Endothelial cell of umbilical vein (primary cell): ENCODE data around the gene GMCL1. TPM values are rescaled to one million over a fixed set of nuclear protein-coding genes. Genes with fewer than 3 reads are reported as not detected.

Source experiments
- BruUV-seq: library from RNA; stranded (reverse); fragments of 400-500 nt; replicated peaks from 2 replicates; lab custom pipeline; 2021; lab: Mats Ljungman, UMichigan
- CTCF ChIA-PET: fragments of 300-600, 350-600 bp; sonication (Branson Sonifier 250); formaldehyde crosslinking; loops from one replicate; lab custom pipeline; 2021; ENCODE audit warnings: antibody characterized with exemption, inconsistent platforms; lab: Charles Lee
- POLR2A ChIA-PET: fragments of 300-600, 350-600 bp; sonication (Branson Sonifier 250); formaldehyde crosslinking; loops from one replicate; lab custom pipeline; 2021; ENCODE audit warnings: antibody characterized with exemption, inconsistent platforms; lab: Charles Lee
- DNase-seq: peaks from one replicate; pipeline ENCODE4 v3.0.0-alpha.2; 2011; ENCODE audit warnings: low read depth, low spot score
- FAIRE-seq: peaks from 2 replicates; lab custom pipeline; 2011; peaks lifted over from hg19 to GRCh38; lab: Jason Lieb, UNC
- H2AFZ ChIP-seq: 2 replicates; pipeline ENCODE4 v1.6.0; 2012; ENCODE audit warnings: low read depth, low read length, control low read depth, inconsistent platforms
- H3K27ac ChIP-seq: 2 replicates; pipeline ENCODE4 v1.5.1; 2011; ENCODE audit warnings: low read depth, mild to moderate bottlenecking, control low read depth, low read length, moderate library complexity; ENCODE audit not compliant: insufficient read depth
- H3K27me3 ChIP-seq, 2 experiments: 2 replicates each; pipeline versions ENCODE4 v1.6.0 to v1.6.1; 2011; ENCODE audit warnings: low read length in 2 of 2, mixed read lengths in 1 of 2; ENCODE audit not compliant: control insufficient read depth in 2 of 2, insufficient read depth in 2 of 2
- H3K36me3 ChIP-seq, 2 experiments: 2 replicates in 1 of 2; 3 replicates in 1 of 2; pipeline ENCODE4 v1.5.1; 2011; ENCODE audit warnings: low read length in 2 of 2, mild to moderate bottlenecking in 1 of 2, moderate library complexity in 1 of 2; ENCODE audit not compliant: control insufficient read depth in 2 of 2, insufficient read depth in 2 of 2; ENCODE audit errors: extremely low read depth in 1 of 2
- H3K4me1 ChIP-seq: 3 replicates; pipeline ENCODE4 v1.5.1; 2011; ENCODE audit warnings: mild to moderate bottlenecking, low read length; ENCODE audit not compliant: control insufficient read depth, insufficient read depth; ENCODE audit errors: extremely low read depth
- H3K4me2 ChIP-seq: 2 replicates; pipeline ENCODE4 v1.6.1; 2011; ENCODE audit warnings: low read length, control low read depth, mixed read lengths; ENCODE audit not compliant: insufficient read depth
- H3K4me3 ChIP-seq, 3 experiments: fragments of 200-600 bp in 1 of 3; sonication (generic), shearing (Covaris generic) in 1 of 3; replicated peaks in 1 of 3; 2 replicates each; pipeline ENCODE4 v1.5.1; 2011 to 2016; ENCODE audit warnings: control low read depth in 3 of 3, low read length in 3 of 3, mild to moderate bottlenecking in 2 of 3, inconsistent platforms in 1 of 3, low read depth in 1 of 3, moderate library complexity in 1 of 3; ENCODE audit not compliant: insufficient read depth in 1 of 3
- H3K79me2 ChIP-seq: 2 replicates; pipeline ENCODE4 v1.6.0; 2012; ENCODE audit warnings: low read length, inconsistent platforms; ENCODE audit not compliant: control insufficient read depth, insufficient read depth
- H3K9ac ChIP-seq: replicated peaks from 2 replicates; pipeline ENCODE3; 2011; ENCODE audit warnings: low read length, control low read depth; ENCODE audit not compliant: insufficient read depth; ENCODE audit errors: extremely low read depth
- H3K9me1 ChIP-seq: replicated peaks from 3 replicates; pipeline ENCODE4 v1.6.0; 2011; ENCODE audit warnings: mild to moderate bottlenecking, low read length; ENCODE audit not compliant: control insufficient read depth, insufficient read depth; ENCODE audit errors: extremely low read depth
- H3K9me3 ChIP-seq: replicated peaks from 2 replicates; pipeline ENCODE4 v1.5.1; 2012; ENCODE audit warnings: low read length, inconsistent platforms; ENCODE audit not compliant: control insufficient read depth, insufficient read depth
- H4K20me1 ChIP-seq: replicated peaks from 2 replicates; pipeline ENCODE3; 2011; ENCODE audit warnings: mild to moderate bottlenecking, low read length; ENCODE audit not compliant: control insufficient read depth, insufficient read depth; ENCODE audit errors: extremely low read depth
- CTCF ChIP-seq, 2 donors: IDR thresholded peaks; 1 replicate in 1 of 2; 2 replicates in 1 of 2; pipeline ENCODE4 v1.5.1; 2011; ENCODE audit warnings: low read length in 2 of 2, mild to moderate bottlenecking in 2 of 2, moderate library complexity in 2 of 2, control low read depth in 1 of 2, inconsistent platforms in 1 of 2, low read depth in 1 of 2; ENCODE audit not compliant: insufficient read depth in 1 of 2; ENCODE audit errors: extremely low read depth in 1 of 2
- EZH2 ChIP-seq: IDR thresholded peaks from 2 replicates; pipeline ENCODE4 v1.6.1; 2012; ENCODE audit warnings: borderline replicate concordance, low read depth, mild to moderate bottlenecking, moderate library complexity, low read length, inconsistent platforms; ENCODE audit not compliant: severe bottlenecking
- FOS ChIP-seq: IDR thresholded peaks from 2 replicates; pipeline ENCODE4 v1.6.1; 2011; ENCODE audit warnings: mild to moderate bottlenecking, low read length, moderate library complexity, borderline replicate concordance; ENCODE audit not compliant: insufficient read depth
- GATA2 ChIP-seq: IDR thresholded peaks from 2 replicates; pipeline ENCODE4 v1.7.0; 2011; ENCODE audit warnings: low read depth, mild to moderate bottlenecking, moderate library complexity, mixed read lengths, low read length; ENCODE audit not compliant: insufficient read length, insufficient read depth
- JUN ChIP-seq: IDR thresholded peaks from 2 replicates; pipeline ENCODE4 v1.6.1; 2011; ENCODE audit warnings: borderline replicate concordance, low read depth; ENCODE audit not compliant: insufficient read length, insufficient read depth
- MAX ChIP-seq: IDR thresholded peaks from 2 replicates; pipeline ENCODE4 v1.6.1; 2011; ENCODE audit not compliant: insufficient read depth, insufficient read length
- MYC ChIP-seq: IDR thresholded peaks from one replicate; pipeline ENCODE4 v1.6.1; 2011; ENCODE audit warnings: mild to moderate bottlenecking, low read depth, low read length
- POLR2A ChIP-seq: IDR thresholded peaks from 2 replicates; pipeline ENCODE4 v1.6.1; 2012; ENCODE audit warnings: low read depth, mild to moderate bottlenecking, control low read depth, low read length
- POLR2AphosphoS5 ChIP-seq: IDR thresholded peaks from 2 replicates; pipeline ENCODE4 v1.6.1; 2012; ENCODE audit warnings: low read depth, mild to moderate bottlenecking, control low read depth, low read length, moderate library complexity; ENCODE audit not compliant: insufficient read depth
- dilution Hi-C: fragments of 300-500 bp; cut with MboI; formaldehyde crosslinking; loops from one replicate; pipeline ENCODE4 v1.15.0; 2019; ENCODE audit warnings: low sequenced_read_pairs; ENCODE audit not compliant: extremely low pct_ligation_motif_present
- intact Hi-C: fragments of 100-400 bp; cut with micrococcal nuclease; formaldehyde crosslinking; loops from one replicate; pipeline ENCODE4 v1.10.0; 2022
- polyA plus RNA-seq, 4 experiments: library from polyadenylated mRNA; depleted of rRNA in 3 of 4; stranded (reverse) in 3 of 4; unstranded in 1 of 4; fragments of >200 nt; gene quantifications; 2 replicates each; pipeline versions ENCODE4 v1.2.1 to v1.2.3, GENCODE V29; 2011 to 2012; ENCODE audit warnings: missing spikeins in 1 of 4
- total RNA-seq: library from RNA; stranded (reverse); gene quantifications from 2 replicates; pipeline ENCODE4 v1.2.3, GENCODE V29; 2021

GMCL1 gene
- total and polyA plus RNA-seq, 2 donors (not counting 3 experiments of a cell fraction or from before 2014, with no cell fraction given): 4.2 to 14.6 TPM

- no peak overlapping the region for H3K9ac ChIP-seq
- H3K36me3 ChIP-seq: peaks cover 0 to 3% of the 10 kb centered on the region in 2 experiments
- H3K9me3 ChIP-seq: no peaks in the 10 kb centered on the region
- H3K27me3 ChIP-seq: no peaks in the 10 kb centered on the region
- no peaks in the 10 kb centered on the region for H4K20me1 ChIP-seq
- H3K79me2 ChIP-seq: no peaks in the 10 kb centered on the region
- no peak for FAIRE-seq
- no peak overlapping the region for H3K4me2 ChIP-seq
- intact Hi-C loops (no loop called here), dilution Hi-C loops (no loop called here)
- peaks cover under 1% of the 10 kb centered on the region for H3K4me1 ChIP-seq
- H3K9me1 ChIP-seq: no peaks in the 10 kb centered on the region
- H3K4me3 ChIP-seq: no peak overlapping the region
- no peak for TF ChIP-seq JUN
- no peak for TF ChIP-seq POLR2A
- no peak overlapping the region for H3K27ac ChIP-seq
- no peak overlapping the region for H2AFZ ChIP-seq
- BruUV-seq: no TSS peak
- DNase-seq: no peak
- POLR2A ChIA-PET: no interaction called here
- CTCF ChIA-PET: interaction anchor here (1.1 to 2.1 kb wide), 3 partner anchors 8 to 61 kb away, joined by 5 to 10 read pairs (median 5); no protein-coding TSS in a partner anchor
Measured at GRCh38 chr2:69786052-69786560, 43.4 kb upstream of the GMCL1 start.

- Histone ChIP-seq H3K79me2 (no peaks in the 10 kb centered on the region), H3K9ac (no peak overlapping the region), H3K4me3 (no peak overlapping the region), H4K20me1 (no peaks in the 10 kb centered on the region), H3K36me3 (peaks cover 0 to 3% of the 10 kb centered on the region in 2 experiments), H2AFZ (no peak overlapping the region), H3K9me1 (no peaks in the 10 kb centered on the region), H3K4me2 (no peak overlapping the region), H3K9me3 (no peaks in the 10 kb centered on the region), H3K27me3 (no peaks in the 10 kb centered on the region), H3K4me1 (no peaks in the 10 kb centered on the region), H3K27ac (no peak overlapping the region)
- POLR2A ChIA-PET: no interaction called here
- DNase-seq (no peak), FAIRE-seq (peak; percentile 47)
- BruUV-seq: no TSS peak
- CTCF ChIA-PET: interaction anchor here (1.3 to 3.3 kb wide), 4 partner anchors 8 to 64 kb away, joined by 3 to 18 read pairs (median 8); no protein-coding TSS in a partner anchor
- TF ChIP-seq MYC (no peak), CTCF (IDR thresholded peaks at IDR 0.05; ENCODE audit: extremely low read depth in 1 of 2, insufficient read depth in 1 of 2, low read depth in 1 of 2, low read length in 2 of 2) (no peak), EZH2 (no peak), FOS (no peak), POLR2AphosphoS5 (no peak), JUN (no peak), GATA2 (no peak), POLR2A (no peak), MAX (no peak)
- dilution Hi-C loops: no loop called here
- intact Hi-C loops: no loop called here
Measured at GRCh38 chr2:69789175-69789721, 40.2 kb upstream of the GMCL1 start.
